GM12801 (cell line): ENCODE measurements around the gene EFNB2.

Experiments
- TF ChIP-seq, protein P1 (sequence below): IDR thresholded peaks from one replicate; pipeline ENCODE4 v1.5.1; 2011; ENCODE audit warnings: control low read depth; ENCODE audit not compliant: insufficient read length; ENCODE audit errors: extremely low read depth

The EFNB2 gene

DNA sequence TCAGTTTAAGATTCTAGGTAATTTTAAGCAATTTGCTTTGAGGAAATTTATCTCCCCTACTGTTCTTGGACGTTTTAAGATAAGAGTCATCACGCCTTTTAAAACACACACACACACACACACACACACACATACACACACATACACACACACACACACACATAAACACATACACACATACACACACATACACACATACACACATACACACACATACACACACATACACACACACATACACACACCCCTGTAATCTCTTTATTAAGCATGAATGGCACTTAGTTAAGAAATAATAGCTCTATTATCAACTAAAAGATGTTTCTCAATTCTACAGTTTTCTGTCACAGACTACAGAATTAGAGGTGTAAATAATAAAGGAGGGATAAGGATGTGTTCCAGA, 49.2 kb downstream of the EFNB2 start:
- TF ChIP-seq, protein P1, sequence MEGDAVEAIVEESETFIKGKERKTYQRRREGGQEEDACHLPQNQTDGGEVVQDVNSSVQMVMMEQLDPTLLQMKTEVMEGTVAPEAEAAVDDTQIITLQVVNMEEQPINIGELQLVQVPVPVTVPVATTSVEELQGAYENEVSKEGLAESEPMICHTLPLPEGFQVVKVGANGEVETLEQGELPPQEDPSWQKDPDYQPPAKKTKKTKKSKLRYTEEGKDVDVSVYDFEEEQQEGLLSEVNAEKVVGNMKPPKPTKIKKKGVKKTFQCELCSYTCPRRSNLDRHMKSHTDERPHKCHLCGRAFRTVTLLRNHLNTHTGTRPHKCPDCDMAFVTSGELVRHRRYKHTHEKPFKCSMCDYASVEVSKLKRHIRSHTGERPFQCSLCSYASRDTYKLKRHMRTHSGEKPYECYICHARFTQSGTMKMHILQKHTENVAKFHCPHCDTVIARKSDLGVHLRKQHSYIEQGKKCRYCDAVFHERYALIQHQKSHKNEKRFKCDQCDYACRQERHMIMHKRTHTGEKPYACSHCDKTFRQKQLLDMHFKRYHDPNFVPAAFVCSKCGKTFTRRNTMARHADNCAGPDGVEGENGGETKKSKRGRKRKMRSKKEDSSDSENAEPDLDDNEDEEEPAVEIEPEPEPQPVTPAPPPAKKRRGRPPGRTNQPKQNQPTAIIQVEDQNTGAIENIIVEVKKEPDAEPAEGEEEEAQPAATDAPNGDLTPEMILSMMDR = no peak

DNA sequence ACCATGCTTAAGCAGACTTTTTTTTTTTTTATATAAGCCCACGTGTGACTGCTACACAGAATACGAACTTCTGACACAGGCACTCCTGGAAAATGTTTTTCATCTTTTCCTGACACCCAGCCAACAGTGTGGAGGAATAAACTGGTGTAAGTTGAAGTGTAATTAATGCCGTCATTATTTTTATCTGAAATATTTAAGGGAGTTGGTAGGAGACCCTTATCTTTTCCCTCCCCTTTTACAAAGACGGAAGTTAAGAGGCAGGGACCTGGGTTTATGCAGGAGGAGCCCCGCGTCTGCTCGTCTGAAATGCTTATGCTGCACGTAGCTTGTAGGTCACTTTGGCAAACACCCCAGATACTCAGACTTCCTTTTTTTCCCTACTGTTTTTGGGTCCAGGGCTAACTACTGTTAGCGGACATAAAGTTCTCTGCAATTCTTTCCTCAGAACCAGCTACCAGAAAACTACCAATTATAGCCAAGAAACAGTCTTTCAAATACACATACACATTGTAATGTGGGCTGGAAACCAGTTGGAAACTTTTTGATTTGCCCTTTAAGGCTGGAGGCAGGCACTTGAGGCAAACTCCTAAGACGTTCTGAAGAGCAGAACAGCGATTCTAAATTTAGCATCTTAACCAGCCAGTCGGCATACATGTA, 50.8 kb downstream of the EFNB2 start:
- TF ChIP-seq, protein P1 = no peak

DNA sequence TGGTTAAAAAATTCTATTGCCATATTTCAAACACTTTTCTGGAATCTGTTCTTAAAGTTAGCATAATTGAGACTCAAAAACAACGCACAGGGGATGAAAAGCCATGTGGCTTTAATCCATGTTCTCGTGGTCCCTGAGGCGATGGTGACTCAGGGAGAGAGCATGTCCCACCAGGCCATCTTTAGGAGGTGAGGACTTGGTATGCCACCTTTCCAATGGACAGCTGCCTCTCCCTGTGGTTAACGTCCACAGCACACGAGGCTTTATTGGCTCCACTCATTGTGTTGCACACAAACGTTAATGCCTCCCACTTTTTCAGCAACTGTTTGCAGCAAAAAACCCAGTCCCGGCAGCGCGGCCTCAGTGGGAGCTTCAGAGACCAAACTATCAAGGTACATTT, 51.4 kb downstream of the EFNB2 start:
- TF ChIP-seq, protein P1 = no peak

DNA sequence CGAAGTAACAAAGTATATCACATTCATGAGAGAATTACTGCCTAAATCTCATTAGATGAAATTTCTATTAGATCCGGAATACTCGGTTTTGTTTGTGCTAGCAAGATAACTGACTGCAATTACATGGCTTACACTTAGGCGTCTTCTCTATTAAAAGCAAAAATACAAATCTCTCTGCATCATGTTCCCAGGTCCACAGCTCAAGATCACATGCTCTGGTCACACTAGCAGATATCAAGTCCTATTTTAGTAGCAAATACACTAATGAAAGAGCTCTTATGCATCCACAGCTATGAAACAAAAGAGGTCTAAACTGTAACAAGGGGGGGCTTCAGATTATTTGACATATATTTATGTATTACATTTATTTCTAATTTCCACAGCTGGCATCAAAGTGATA, 53.5 kb downstream of the EFNB2 start:
- TF ChIP-seq, protein P1 = no peak

DNA sequence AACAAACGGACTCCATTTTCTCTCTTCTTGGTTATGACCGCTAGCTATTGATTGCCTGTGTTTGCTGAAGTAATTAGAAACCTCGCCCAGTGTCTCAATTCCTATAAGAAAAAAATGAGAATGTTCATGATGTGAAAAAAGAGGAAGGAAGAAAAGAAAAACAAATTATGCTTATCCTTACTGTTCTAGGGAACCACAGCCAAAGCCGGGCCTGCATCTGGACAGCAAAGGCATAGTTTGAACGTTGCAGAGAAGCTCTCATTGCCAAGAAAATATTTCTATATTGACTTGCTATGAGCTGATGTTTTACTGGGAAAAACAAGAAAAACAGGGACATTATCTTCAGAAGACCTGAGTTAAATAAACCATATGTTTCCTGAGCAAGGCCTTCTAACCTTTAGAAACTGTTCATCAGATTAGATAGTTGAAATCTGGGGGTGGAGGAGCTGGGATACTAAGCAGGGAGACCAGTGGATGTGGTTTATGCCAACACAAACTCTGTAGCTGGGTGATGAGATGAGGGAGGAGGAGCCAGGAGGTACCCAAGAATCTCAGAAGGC, 55.0 kb downstream of the EFNB2 start:
- TF ChIP-seq, protein P1 = no peak

DNA sequence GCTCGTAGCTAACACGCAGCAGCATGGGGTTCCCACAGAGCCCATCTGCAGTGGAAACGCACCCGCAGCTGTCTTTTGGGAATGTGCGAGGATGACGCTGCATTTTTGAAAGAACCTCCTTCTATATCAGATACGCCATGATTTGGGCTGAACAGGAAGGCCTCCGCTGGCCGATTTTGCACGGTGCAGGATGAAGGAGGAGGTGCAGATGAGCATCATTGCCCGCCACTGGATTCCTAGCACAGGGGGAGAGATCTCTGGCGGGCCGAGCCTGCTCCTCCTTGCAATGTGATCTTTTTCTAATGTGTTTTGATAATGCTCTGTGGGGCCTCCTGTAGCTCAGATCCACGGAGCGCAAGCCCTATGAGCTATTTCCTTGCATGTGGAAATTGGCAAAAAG, 55.5 kb downstream of the EFNB2 start:
- TF ChIP-seq, protein P1 = no peak

DNA sequence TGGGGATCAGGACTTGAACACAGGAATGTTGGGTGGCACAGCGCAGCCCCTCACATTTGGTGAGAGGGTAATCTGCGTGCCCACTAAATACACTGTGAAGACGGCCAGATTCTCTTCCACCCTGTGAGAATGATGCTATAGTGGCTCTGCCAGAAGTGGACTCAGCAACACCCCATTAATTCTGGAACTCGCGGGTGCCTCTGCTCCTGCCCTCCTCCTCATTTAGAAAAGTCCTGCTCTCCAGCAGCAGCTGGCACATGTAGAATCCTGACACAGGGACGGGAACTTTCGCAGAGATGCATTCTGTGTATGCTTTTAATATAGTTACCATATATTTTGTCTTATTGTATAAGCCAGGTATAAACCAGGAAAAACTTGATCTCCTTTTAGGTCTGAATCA, 57.3 kb downstream of the EFNB2 start:
- TF ChIP-seq, protein P1 = no peak
